Caco-2 (cell line): ENCODE measurements around the gene SAMMSON. TPM values are rescaled to one million over a fixed set of nuclear protein-coding genes. Genes with fewer than 3 reads are reported as not detected.

Experiments used
- BruUV-seq: library from RNA; stranded (reverse); fragments of 400-500 nt; replicated peaks from 2 replicates; lab custom pipeline; 2021; lab: Mats Ljungman, UMichigan
- CTCF ChIA-PET: fragments of 300-600 bp; sonication (Branson Sonifier 250); formaldehyde crosslinking; loops from one replicate; lab custom pipeline; 2022; ENCODE audit warnings: antibody characterized with exemption; lab: Charles Lee
- POLR2A ChIA-PET: fragments of 300-600 bp; sonication (Branson Sonifier 250); formaldehyde crosslinking; loops from one replicate; lab custom pipeline; 2022; ENCODE audit warnings: antibody characterized with exemption; lab: Charles Lee
- DNase-seq, 2 experiments: peaks; one replicate each; pipeline versions ENCODE4 v3.0.0 to v3.0.0-alpha.2; 2020 to 2022
- H3K27me3 ChIP-seq: replicated peaks from 2 replicates; pipeline ENCODE4 v1.6.0; 2011; ENCODE audit warnings: low read length; ENCODE audit not compliant: control insufficient read depth, insufficient read depth
- H3K36me3 ChIP-seq: 2 replicates; pipeline ENCODE4 v1.5.1; 2011; ENCODE audit warnings: low read length; ENCODE audit not compliant: control insufficient read depth, insufficient read depth
- H3K4me1 ChIP-seq: fragments of 250-450 bp; sonication (Bioruptor Pico); 2 replicates; pipeline ENCODE4 v1.5.1; 2020; ENCODE audit warnings: mild to moderate bottlenecking
- H3K4me3 ChIP-seq: 2 replicates; pipeline ENCODE4 v1.5.1; 2011; ENCODE audit warnings: low read depth, mild to moderate bottlenecking, control low read depth, low read length
- H3K9me3 ChIP-seq: fragments of 250-450 bp; sonication (Bioruptor Pico); 2 replicates; pipeline ENCODE4 v1.5.1; 2020; ENCODE audit warnings: mild to moderate bottlenecking, moderate library complexity
- H3K27ac Mint-ChIP-seq: one replicate; pipeline ENCODE4 v1.8.0; 2022; ENCODE audit warnings: mixed read lengths; ENCODE audit not compliant: unreplicated experiment
- H3K27me3 Mint-ChIP-seq: one replicate; pipeline ENCODE4 v1.8.0; 2022; ENCODE audit warnings: mixed read lengths; ENCODE audit not compliant: insufficient read depth, unreplicated experiment
- H3K36me3 Mint-ChIP-seq: one replicate; pipeline ENCODE4 v1.8.0; 2022; ENCODE audit warnings: mild to moderate bottlenecking, mixed read lengths; ENCODE audit not compliant: insufficient read depth, unreplicated experiment
- H3K4me1 Mint-ChIP-seq: one replicate; pipeline ENCODE4 v1.8.0; 2022; ENCODE audit warnings: low read depth, mixed read lengths; ENCODE audit not compliant: unreplicated experiment
- H3K4me3 Mint-ChIP-seq: one replicate; pipeline ENCODE4 v1.8.0; 2022; ENCODE audit warnings: mild to moderate bottlenecking, moderate library complexity, mixed read lengths; ENCODE audit not compliant: unreplicated experiment
- H3K9me3 Mint-ChIP-seq: one replicate; pipeline ENCODE4 v1.8.0; 2022; ENCODE audit warnings: mixed read lengths; ENCODE audit not compliant: unreplicated experiment
- CTCF ChIP-seq, 2 experiments: fragments of 200-600 bp in 1 of 2; IDR thresholded peaks; 1 replicate in 1 of 2; 2 replicates in 1 of 2; pipeline versions ENCODE4 v1.5.1 to v1.8.0; 2011 to 2022; ENCODE audit warnings: antibody characterized with exemption in 1 of 2, control low read depth in 1 of 2, inconsistent platforms in 1 of 2, low read depth in 1 of 2, low read length in 1 of 2, mild to moderate bottlenecking in 1 of 2, moderate library complexity in 1 of 2; ENCODE audit not compliant: insufficient read depth in 1 of 2, severe bottlenecking in 1 of 2, unreplicated experiment in 1 of 2
- intact Hi-C: fragments of 100-400 bp; cut with micrococcal nuclease; formaldehyde crosslinking; loops from one replicate; pipeline ENCODE4 v1.10.0; 2022; ENCODE audit not compliant: unreplicated experiment
- total RNA-seq: library from RNA; stranded (reverse); gene quantifications from 2 replicates; pipeline ENCODE4 v1.2.3, GENCODE V29; 2022

The SAMMSON gene
- total RNA-seq, 1 experiment from 2014 or later = not detected

- Mint-ChIP-seq H3K36me3 (no peaks in the 10 kb centered on the region), H3K4me1 (no peaks in the 10 kb centered on the region), H3K4me3 (no peak overlapping the region), H3K27me3 (peaks cover 9% of the 10 kb centered on the region), H3K9me3 (no peaks in the 10 kb centered on the region), H3K27ac (no peak overlapping the region)
- POLR2A ChIA-PET = no interaction called here
- no peak overlapping the region for H3K4me3 ChIP-seq
- intact Hi-C loops = loop anchor here (5.0 kb wide), 1 partner anchor 38 kb away; no protein-coding TSS in a partner anchor
- no peaks in the 10 kb centered on the region for H3K9me3 ChIP-seq
- no peak for DNase-seq
- TF ChIP-seq CTCF (IDR thresholded peaks at IDR 0.05; ENCODE audit: insufficient read depth in 1 of 2, low read depth in 1 of 2, low read length in 1 of 2, severe bottlenecking in 1 of 2, unreplicated experiment in 1 of 2) = no peak
- BruUV-seq = no TSS peak
- CTCF ChIA-PET = no interaction called here
- no peaks in the 10 kb centered on the region for H3K4me1 ChIP-seq
- H3K27me3 ChIP-seq = no peaks in the 10 kb centered on the region
- no peaks in the 10 kb centered on the region for H3K36me3 ChIP-seq
Observed at GRCh38 chr3:70069557-70069956, 70.0 kb downstream of the SAMMSON start.

- ChIA-PET CTCF (no interaction called here), POLR2A (no interaction called here)
- intact Hi-C loops = no loop called here
- no peak overlapping the region for H3K27ac Mint-ChIP-seq
- no peaks in the 10 kb centered on the region for H3K27me3 ChIP-seq
- TF ChIP-seq CTCF (IDR thresholded peaks at IDR 0.05; ENCODE audit: insufficient read depth in 1 of 2, low read depth in 1 of 2, low read length in 1 of 2, severe bottlenecking in 1 of 2, unreplicated experiment in 1 of 2) = no peak
- H3K9me3 Mint-ChIP-seq = no peaks in the 10 kb centered on the region
- no peaks in the 10 kb centered on the region for H3K4me1 Mint-ChIP-seq
- peaks cover 13% of the 10 kb centered on the region for H3K27me3 Mint-ChIP-seq
- H3K36me3 ChIP-seq = no peaks in the 10 kb centered on the region
- DNase-seq = no peak
- H3K4me3 Mint-ChIP-seq = no peak overlapping the region
- H3K36me3 Mint-ChIP-seq = no peaks in the 10 kb centered on the region
- BruUV-seq = no TSS peak
- no peak overlapping the region for H3K4me3 ChIP-seq
- H3K9me3 ChIP-seq = no peaks in the 10 kb centered on the region
- no peaks in the 10 kb centered on the region for H3K4me1 ChIP-seq
Observed at GRCh38 chr3:70071138-70071537, 71.6 kb downstream of the SAMMSON start.

- Histone ChIP-seq H3K9me3 (no peaks in the 10 kb centered on the region), H3K4me3 (no peak overlapping the region), H3K4me1 (no peaks in the 10 kb centered on the region), H3K27me3 (no peaks in the 10 kb centered on the region), H3K36me3 (no peaks in the 10 kb centered on the region)
- POLR2A ChIA-PET = no interaction called here
- H3K4me3 Mint-ChIP-seq = no peak overlapping the region
- no peaks in the 10 kb centered on the region for H3K36me3 Mint-ChIP-seq
- BruUV-seq = no TSS peak
- H3K27ac Mint-ChIP-seq = no peak overlapping the region
- H3K4me1 Mint-ChIP-seq = no peaks in the 10 kb centered on the region
- DNase-seq = no peak
- TF ChIP-seq CTCF (IDR thresholded peaks at IDR 0.05; ENCODE audit: insufficient read depth in 1 of 2, low read depth in 1 of 2, low read length in 1 of 2, severe bottlenecking in 1 of 2, unreplicated experiment in 1 of 2) = no peak
- intact Hi-C loops = no loop called here
- no peaks in the 10 kb centered on the region for H3K9me3 Mint-ChIP-seq
- CTCF ChIA-PET = no interaction called here
- peaks cover 15% of the 10 kb centered on the region for H3K27me3 Mint-ChIP-seq
Observed at GRCh38 chr3:70072180-70072579, 72.6 kb downstream of the SAMMSON start.
